BE2C (cell line): ENCODE results near the gene ANKRD6.

Experiments used
- DNase-seq: peaks from one replicate; pipeline ENCODE4 v3.0.0-alpha.2; 2020
- H3K27me3 ChIP-seq: fragments of 250-450 bp; sonication (Bioruptor Pico); 2 replicates; pipeline ENCODE4 v1.5.1; 2020; ENCODE audit warnings: mild to moderate bottlenecking
- H3K36me3 ChIP-seq: fragments of 250-450 bp; sonication (Bioruptor Pico); 2 replicates; pipeline ENCODE4 v1.5.1; 2020; ENCODE audit warnings: mild to moderate bottlenecking
- H3K4me1 ChIP-seq: fragments of 250-450 bp; sonication (Bioruptor Pico); 2 replicates; pipeline ENCODE4 v1.5.1; 2020
- H3K4me3 ChIP-seq: 2 replicates; pipeline ENCODE4 v1.5.1; 2011; ENCODE audit warnings: low read depth, low read length
- H3K9me3 ChIP-seq: fragments of 250-450 bp; sonication (Bioruptor Pico); 2 replicates; pipeline ENCODE4 v1.5.1; 2020
- TF ChIP-seq, protein P1 (sequence below): IDR thresholded peaks from 2 replicates; pipeline ENCODE4 v1.5.1; 2012; ENCODE audit warnings: mild to moderate bottlenecking, low read depth, low read length

The ANKRD6 gene

DNA sequence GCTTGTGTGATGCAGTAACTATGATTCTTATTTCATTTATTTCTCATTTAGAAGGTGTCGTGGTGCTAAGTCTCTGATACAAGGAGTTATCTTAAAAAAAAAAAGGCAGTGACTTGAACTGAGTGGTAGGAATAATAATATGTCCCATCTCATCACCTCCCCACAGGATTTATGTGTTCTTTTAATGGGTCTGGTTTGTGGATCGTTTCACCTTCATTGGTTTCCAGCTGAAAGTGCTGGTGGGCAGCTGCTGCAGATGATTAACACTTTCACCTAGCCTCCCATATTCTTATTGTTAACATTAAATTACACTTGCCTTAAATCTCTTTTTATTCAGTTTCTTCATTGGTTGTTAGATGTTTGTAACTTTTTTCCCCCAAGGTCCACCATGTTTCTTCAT, 68.8 kb downstream of the ANKRD6 start:
- H3K36me3 ChIP-seq, result no peaks in the 10 kb centered on the region

DNA sequence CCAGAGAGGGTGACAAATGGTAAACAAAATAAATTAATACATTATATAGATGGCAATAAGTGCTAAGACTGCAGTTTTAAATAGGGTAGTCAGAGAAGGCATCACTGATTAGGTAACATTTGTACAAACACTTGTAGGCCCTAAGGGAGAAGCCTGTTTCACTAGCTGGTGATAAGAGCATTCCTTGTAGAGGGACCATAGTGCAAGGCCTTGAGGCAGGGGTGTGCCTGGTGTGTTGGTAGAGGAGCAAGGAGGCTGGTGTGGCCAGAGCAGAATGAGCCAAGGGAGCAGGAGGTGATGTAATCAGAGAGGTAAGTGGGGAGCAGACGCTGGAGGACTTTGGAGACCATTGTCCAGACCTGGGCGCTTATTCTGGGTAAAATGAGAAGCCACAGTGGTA, 70.7 kb downstream of the ANKRD6 start:
- DNase-seq, result no peak
- TF ChIP-seq, protein P1, sequence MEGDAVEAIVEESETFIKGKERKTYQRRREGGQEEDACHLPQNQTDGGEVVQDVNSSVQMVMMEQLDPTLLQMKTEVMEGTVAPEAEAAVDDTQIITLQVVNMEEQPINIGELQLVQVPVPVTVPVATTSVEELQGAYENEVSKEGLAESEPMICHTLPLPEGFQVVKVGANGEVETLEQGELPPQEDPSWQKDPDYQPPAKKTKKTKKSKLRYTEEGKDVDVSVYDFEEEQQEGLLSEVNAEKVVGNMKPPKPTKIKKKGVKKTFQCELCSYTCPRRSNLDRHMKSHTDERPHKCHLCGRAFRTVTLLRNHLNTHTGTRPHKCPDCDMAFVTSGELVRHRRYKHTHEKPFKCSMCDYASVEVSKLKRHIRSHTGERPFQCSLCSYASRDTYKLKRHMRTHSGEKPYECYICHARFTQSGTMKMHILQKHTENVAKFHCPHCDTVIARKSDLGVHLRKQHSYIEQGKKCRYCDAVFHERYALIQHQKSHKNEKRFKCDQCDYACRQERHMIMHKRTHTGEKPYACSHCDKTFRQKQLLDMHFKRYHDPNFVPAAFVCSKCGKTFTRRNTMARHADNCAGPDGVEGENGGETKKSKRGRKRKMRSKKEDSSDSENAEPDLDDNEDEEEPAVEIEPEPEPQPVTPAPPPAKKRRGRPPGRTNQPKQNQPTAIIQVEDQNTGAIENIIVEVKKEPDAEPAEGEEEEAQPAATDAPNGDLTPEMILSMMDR, result no peak
- H3K27me3 ChIP-seq, result no peaks in the 10 kb centered on the region

More for the DNA sequence above, 68.8 kb downstream of the ANKRD6 start:
- Histone ChIP-seq H3K9me3 (no peaks in the 10 kb centered on the region), H3K27me3 (peaks cover 3% of the 10 kb centered on the region; the same call in 1 of the 2 replicates), H3K4me3 (no peak overlapping the region), H3K4me1 (no peaks in the 10 kb centered on the region)
- TF ChIP-seq, protein P1, result no peak
- no peak for DNase-seq

DNA sequence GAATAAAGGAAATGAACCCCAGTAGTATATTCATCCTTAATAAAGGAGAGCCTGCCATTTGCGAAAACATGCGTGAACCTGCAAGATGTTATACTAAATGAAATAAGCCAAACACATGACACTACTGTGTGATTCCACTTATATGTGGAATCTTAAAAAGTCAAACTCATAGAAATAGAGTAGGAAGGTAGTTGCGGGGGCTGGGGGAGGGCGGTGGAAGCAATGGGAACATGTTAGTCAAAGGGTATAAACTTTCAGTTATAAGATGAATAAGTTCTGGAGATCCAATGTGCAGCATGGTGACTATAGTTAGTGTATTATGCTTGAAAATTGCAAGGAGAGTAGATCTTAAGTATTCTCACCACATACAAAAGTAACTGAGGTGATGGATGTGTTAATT, 72.9 kb downstream of the ANKRD6 start:
- no peaks in the 10 kb centered on the region for H3K9me3 ChIP-seq
- TF ChIP-seq, protein P1, result no peak
- no peaks in the 10 kb centered on the region for H3K27me3 ChIP-seq
- H3K36me3 ChIP-seq, result no peaks in the 10 kb centered on the region
- H3K4me1 ChIP-seq, result no peaks in the 10 kb centered on the region
- DNase-seq, result no peak
- H3K4me3 ChIP-seq, result no peak overlapping the region

More for the DNA sequence above, 70.7 kb downstream of the ANKRD6 start:
- Histone ChIP-seq H3K4me1 (no peaks in the 10 kb centered on the region), H3K4me3 (no peak overlapping the region), H3K9me3 (no peaks in the 10 kb centered on the region), H3K36me3 (no peaks in the 10 kb centered on the region)

DNA sequence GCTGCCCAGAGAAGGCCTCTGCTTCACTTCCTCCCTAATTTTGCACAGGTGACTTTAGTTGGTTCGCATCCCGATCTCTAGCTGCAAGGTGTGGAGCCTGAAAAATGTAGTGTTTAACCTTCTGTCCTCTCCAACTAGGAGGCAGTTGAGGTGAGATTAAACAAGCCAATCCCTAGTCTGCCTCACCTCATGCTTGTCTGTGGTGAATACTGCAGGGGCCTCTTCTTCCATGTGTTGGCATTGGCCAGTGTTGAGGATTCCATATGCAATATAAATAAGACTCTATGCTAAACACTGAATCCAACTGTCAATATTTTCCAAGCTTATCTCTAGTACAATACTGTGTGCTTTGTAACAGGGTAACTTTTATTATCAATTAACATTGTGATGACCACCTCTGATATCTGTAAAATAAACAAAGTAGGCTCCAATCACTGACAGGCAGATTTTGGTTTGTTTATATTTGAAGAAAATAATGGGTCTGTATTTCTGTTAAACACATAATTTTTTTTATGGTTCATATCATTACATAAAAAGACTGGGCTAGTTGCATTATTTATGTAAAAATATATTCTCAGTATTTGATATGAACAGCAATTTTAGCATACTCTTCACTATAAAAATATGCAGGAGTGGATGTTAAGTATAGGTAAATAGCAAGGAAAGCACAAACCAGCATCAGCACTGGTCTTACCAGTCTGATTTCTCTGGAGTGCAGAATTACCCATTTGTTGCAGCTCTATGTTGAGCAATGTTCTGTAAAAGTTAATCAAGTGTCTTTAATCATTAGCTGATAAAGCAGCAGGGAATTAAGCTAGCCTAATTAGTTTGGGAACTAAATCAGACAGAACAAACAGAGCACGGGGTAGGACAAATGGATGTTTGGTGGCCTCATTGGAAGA, 74.0 kb downstream of the ANKRD6 start:
- H3K9me3 ChIP-seq, result no peaks in the 10 kb centered on the region
- H3K27me3 ChIP-seq, result no peaks in the 10 kb centered on the region
- no peak for DNase-seq

DNA sequence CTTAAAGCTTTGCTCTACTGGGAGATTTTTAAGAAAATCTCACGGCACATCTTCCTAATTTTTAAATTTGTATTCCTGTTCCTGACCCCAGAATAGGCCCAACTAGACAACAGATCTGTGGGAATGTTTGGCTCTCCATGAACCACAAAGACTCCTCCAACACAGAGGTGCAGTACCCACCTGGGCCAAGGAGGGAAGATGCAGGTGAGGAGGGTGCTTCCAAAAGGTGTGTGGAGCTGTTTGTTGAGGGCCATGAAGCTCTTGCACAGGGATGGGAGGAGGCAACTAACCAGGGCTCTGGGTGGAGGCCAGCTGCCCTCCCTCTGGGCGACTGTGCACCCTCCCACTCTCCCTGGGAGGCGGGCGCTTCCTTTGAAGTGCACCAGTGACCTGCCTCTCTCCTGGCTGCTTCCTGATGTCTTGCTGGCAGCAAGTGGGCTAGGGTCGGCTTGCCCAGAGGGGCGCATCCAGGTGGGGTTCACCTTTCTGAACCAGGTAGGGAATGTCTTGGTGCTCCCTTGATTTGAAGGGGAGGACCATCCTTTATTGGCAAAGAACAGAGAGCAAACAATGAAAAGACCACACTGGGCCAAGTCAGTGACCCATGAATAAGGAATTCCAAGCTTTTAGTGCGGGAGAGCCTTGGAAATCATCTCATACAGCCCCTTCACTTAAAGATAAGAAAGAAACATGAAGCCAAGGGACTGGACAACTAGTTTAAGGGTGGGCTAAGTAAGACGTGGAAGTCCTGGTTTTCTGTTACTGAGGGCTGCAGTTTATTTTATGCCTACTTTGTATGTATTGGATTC, 76.0 kb downstream of the ANKRD6 start:
- no peaks in the 10 kb centered on the region for H3K27me3 ChIP-seq
- H3K9me3 ChIP-seq, result no peaks in the 10 kb centered on the region
- no peaks in the 10 kb centered on the region for H3K4me1 ChIP-seq
- TF ChIP-seq, protein P1, result no peak
- H3K36me3 ChIP-seq, result no peaks in the 10 kb centered on the region
- DNase-seq, result no peak
- no peak overlapping the region for H3K4me3 ChIP-seq

More for the DNA sequence above, 74.0 kb downstream of the ANKRD6 start:
- Histone ChIP-seq H3K36me3 (no peaks in the 10 kb centered on the region), H3K4me3 (no peak overlapping the region), H3K4me1 (no peaks in the 10 kb centered on the region)
- TF ChIP-seq, protein P1, result no peak
